Measurements from ENCODE around the gene SEC23IP.

GRCh38 chr10:119928411-119928810 is 35.9 kb downstream of the SEC23IP start:
- TF ChIP-seq CTCF (IDR thresholded peaks at IDR 0.05; ENCODE audit: low read depth, low read length) (no peak), EZH2phosphoT487 (IDR thresholded peaks at IDR 0.05; ENCODE audit: low read depth) (no peak)

Data from OCI-LY3 (cell line).